ENCODE data around the gene AQP12B. TPM values are rescaled to one million over a fixed set of nuclear protein-coding genes. Genes with fewer than 3 reads are reported as not detected.

AQP12B gene
- total RNA-seq, 6 experiments from 2014 or later: not detected

DNA sequence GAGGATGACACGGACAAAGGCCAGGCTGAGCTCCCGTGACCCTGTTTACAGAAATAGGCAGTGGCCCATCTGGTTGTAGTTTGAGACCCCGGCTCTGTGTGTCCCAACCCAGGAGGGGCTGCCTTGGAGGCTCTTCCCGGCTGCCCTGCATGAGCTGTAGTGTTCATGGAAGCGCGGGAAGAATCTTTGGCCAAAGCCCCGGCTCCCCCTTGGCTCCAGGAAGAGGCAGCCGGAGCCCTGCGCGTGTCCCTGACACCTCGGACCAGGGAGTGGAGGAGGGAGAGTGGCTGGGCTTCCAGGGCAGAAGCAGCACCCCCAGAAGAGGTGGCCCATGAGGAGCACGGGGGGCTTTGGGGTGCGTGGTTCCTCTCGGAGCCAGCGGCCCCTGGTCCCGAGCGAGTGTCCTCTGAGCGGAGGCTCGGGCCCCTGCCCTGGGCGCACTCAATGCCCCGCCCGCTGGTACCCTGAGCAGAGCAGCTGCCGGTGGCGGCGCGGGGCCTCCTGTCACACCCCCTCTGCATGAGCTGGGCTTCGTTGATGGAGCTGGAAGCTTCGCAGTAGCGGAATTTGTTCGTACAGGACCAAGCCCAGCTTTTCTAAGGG lies 35.7 kb downstream of the AQP12B start:
- TF ChIP-seq, protein P1, sequence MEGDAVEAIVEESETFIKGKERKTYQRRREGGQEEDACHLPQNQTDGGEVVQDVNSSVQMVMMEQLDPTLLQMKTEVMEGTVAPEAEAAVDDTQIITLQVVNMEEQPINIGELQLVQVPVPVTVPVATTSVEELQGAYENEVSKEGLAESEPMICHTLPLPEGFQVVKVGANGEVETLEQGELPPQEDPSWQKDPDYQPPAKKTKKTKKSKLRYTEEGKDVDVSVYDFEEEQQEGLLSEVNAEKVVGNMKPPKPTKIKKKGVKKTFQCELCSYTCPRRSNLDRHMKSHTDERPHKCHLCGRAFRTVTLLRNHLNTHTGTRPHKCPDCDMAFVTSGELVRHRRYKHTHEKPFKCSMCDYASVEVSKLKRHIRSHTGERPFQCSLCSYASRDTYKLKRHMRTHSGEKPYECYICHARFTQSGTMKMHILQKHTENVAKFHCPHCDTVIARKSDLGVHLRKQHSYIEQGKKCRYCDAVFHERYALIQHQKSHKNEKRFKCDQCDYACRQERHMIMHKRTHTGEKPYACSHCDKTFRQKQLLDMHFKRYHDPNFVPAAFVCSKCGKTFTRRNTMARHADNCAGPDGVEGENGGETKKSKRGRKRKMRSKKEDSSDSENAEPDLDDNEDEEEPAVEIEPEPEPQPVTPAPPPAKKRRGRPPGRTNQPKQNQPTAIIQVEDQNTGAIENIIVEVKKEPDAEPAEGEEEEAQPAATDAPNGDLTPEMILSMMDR (IDR thresholded peaks at IDR 0.05): no peak
- Mint-ChIP-seq H3K27ac (no peak overlapping the region), H3K36me3 (ENCODE audit: low read depth) (no peaks in the 10 kb centered on the region), H3K4me1 (ENCODE audit: low read depth) (no peaks in the 10 kb centered on the region), H3K9me3 (no peaks in the 10 kb centered on the region), H3K4me3 (no peak overlapping the region), H3K27me3 (ENCODE audit: insufficient read depth) (peaks cover 53% of the 10 kb centered on the region)
- no peak for DNase-seq

DNA sequence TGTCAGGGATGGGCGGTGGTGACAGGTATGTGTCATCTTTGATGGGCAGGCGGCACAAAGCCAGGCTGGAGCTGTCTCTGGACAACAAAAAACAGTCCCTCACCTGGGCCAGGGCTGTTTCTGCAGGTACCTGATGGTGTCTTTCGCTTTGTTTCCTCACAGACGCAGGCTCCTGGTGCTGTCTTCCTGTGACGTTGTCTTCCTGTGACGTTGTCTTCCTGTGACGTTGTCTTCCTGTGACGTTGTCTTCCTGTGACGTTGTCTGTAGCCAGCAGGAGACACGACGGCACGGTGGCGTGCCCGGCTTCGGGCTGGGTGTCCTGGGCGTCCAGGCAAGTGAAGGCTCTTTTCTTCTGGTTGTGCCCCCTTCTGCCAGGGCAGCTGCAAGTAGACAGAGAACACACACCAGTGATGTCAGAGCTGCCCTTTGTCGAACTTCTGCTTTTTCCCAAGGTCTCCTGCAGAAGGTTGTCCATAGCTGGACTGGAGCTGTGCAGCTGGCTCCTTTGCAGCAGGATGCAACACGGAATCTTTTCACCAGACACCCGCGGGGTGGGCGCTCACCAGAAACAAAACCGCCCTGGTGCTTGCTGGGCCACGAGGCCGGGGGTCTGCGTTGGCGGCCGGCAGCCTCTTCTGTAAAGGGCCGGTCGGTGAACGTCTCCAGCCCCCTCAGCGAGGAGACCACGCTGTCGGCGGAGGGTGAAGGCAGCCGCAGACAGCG lies 36.3 kb downstream of the AQP12B start:
- H3K4me1 Mint-ChIP-seq (ENCODE audit: low read depth): no peaks in the 10 kb centered on the region
- no peaks in the 10 kb centered on the region for H3K9me3 Mint-ChIP-seq
- H3K36me3 Mint-ChIP-seq (ENCODE audit: low read depth): no peaks in the 10 kb centered on the region
- no peak overlapping the region for H3K27ac Mint-ChIP-seq
- no peak overlapping the region for H3K4me3 Mint-ChIP-seq
- H3K27me3 Mint-ChIP-seq (ENCODE audit: insufficient read depth): peaks cover 46% of the 10 kb centered on the region
- TF ChIP-seq, protein P1 (IDR thresholded peaks at IDR 0.05): no peak
- no peak for DNase-seq

DNA sequence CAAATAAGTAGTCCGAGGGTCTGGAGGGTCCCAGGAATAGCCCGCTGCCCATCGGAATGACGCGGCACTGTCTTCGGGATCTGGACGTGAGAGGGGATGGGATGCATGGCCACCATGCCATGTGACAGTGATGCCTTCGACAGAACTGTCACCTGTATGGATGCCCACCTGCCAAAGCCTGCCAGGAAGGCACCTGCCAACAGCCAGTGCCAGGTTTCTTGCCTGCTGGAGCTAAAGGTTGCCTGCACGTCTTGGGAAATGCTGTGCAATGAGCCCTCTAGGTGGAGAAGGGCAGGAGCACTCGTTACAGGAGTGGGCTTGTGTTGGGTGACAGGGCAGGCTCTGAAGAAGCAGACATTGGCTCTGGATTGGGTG lies 36.9 kb downstream of the AQP12B start:
- Mint-ChIP-seq H3K27ac (no peak overlapping the region), H3K27me3 (ENCODE audit: insufficient read depth) (peaks cover 42% of the 10 kb centered on the region), H3K9me3 (no peaks in the 10 kb centered on the region), H3K36me3 (ENCODE audit: low read depth) (no peaks in the 10 kb centered on the region), H3K4me3 (no peak overlapping the region), H3K4me1 (ENCODE audit: low read depth) (no peaks in the 10 kb centered on the region)
- TF ChIP-seq, protein P1 (IDR thresholded peaks at IDR 0.05): no peak
- no peak for DNase-seq

DNA sequence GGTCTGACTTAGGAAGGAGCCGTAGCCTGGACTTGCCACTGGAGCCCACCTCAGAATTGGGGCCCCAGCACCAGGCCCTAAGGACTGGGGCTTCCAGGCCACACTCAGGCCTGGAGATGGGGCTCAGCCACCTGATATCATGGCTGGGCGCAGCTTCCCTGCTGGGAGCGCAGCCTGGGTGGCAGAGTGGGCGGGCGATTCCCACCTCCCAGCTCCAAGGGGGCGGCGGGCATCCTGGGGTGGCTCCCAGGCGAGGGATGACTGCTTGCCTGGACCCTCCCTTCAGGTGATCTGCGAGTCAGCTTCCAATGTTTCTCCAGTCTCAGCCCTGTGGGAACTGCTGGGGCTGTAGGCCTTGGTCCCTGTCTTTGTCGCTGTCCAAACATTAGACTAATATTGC lies 37.3 kb downstream of the AQP12B start:
- TF ChIP-seq, protein P1 (IDR thresholded peaks at IDR 0.05): no peak
- Mint-ChIP-seq H3K27ac (no peak overlapping the region), H3K36me3 (ENCODE audit: low read depth) (no peaks in the 10 kb centered on the region), H3K9me3 (no peaks in the 10 kb centered on the region), H3K4me1 (ENCODE audit: low read depth) (no peaks in the 10 kb centered on the region), H3K27me3 (ENCODE audit: insufficient read depth) (peaks cover 42% of the 10 kb centered on the region), H3K4me3 (no peak overlapping the region)
- DNase-seq: no peak

DNA sequence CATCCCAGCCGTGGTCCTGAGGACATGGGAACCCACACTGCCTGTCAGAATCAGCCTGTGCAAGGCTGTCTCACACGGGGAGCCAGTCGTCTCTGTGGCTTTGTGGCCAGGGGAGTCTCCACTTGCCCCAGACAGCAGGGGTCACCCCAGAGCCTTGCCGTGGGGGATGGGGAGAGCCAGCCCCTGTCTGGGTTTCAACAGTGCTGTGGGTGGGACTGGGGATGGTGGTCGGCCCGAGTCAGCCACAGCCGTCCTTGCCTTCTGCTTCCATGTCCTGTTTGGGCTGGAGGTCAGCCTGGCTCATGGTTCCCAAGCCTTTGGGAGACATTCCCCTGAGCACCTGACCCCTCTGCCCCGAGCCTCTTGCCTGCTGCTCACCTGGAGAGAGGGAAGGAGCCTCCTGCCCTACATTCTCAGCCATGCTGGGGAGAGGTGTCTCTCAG lies 37.8 kb downstream of the AQP12B start:
- no peaks in the 10 kb centered on the region for H3K4me1 Mint-ChIP-seq (ENCODE audit: low read depth)
- TF ChIP-seq, protein P1 (IDR thresholded peaks at IDR 0.05): no peak
- peaks cover 42% of the 10 kb centered on the region for H3K27me3 Mint-ChIP-seq (ENCODE audit: insufficient read depth)
- no peak overlapping the region for H3K4me3 Mint-ChIP-seq
- DNase-seq: no peak
- H3K36me3 Mint-ChIP-seq (ENCODE audit: low read depth): no peaks in the 10 kb centered on the region
- H3K9me3 Mint-ChIP-seq: no peaks in the 10 kb centered on the region
- H3K27ac Mint-ChIP-seq: no peak overlapping the region
